IMR-90 (cell line): Measurements from ENCODE around the gene PCDHGA3. TPM values are rescaled to one million over a fixed set of nuclear protein-coding genes. Genes with fewer than 3 reads are reported as not detected.

Source experiments
- ATAC-seq: fragments of 200-7000 bp; cut with Tn5 transposase; 2 replicates; pipeline ENCODE4 v1.9.1; 2020; ENCODE audit warnings: low read depth, mild to moderate bottlenecking, moderate library complexity
- BruUV-seq: library from RNA; stranded (reverse); fragments of 400-500 nt; replicated peaks from 2 replicates; lab custom pipeline; 2021; lab: Mats Ljungman, UMichigan
- CTCF ChIA-PET: fragments of 300-600 bp; formaldehyde crosslinking; extraction: SDS; loops from one replicate; lab custom pipeline; 2021; ENCODE audit warnings: antibody characterized with exemption; lab: Yijun Ruan, JAX
- POLR2A ChIA-PET: fragments of 300-600 bp; sonication (Branson Sonifier 250); formaldehyde crosslinking; loops from one replicate; lab custom pipeline; 2022; ENCODE audit warnings: antibody characterized with exemption; ENCODE audit not compliant: unreplicated experiment; lab: Charles Lee
- DNase-seq: peaks from one replicate; pipeline ENCODE4 v3.0.0; 2013
- H2AFZ ChIP-seq: replicated peaks from 2 replicates; pipeline ENCODE3; 2013; ENCODE audit warnings: low read length, mild to moderate bottlenecking; ENCODE audit not compliant: poor library complexity
- H2AK5ac ChIP-seq: 2 replicates; pipeline ENCODE4 v1.6.1; 2013; ENCODE audit warnings: low read depth, low read length, inconsistent platforms
- H2AK9ac ChIP-seq: replicated peaks from 2 replicates; pipeline ENCODE3; 2013; ENCODE audit warnings: mild to moderate bottlenecking, low read depth, low read length, moderate library complexity; ENCODE audit not compliant: poor library complexity
- H2BK120ac ChIP-seq: 2 replicates; pipeline ENCODE4 v1.6.1; 2013; ENCODE audit warnings: low read depth, low read length, inconsistent platforms
- H2BK15ac ChIP-seq: 3 replicates; pipeline ENCODE4 v1.6.1; 2013; ENCODE audit warnings: low read depth, low read length, inconsistent platforms
- H2BK20ac ChIP-seq: 2 replicates; pipeline ENCODE4 v1.6.1; 2013; ENCODE audit warnings: low read depth, mild to moderate bottlenecking, inconsistent platforms, low read length, moderate library complexity
- H2BK5ac ChIP-seq: 2 replicates; pipeline ENCODE4 v1.6.1; 2013; ENCODE audit warnings: mild to moderate bottlenecking, low read depth, low read length, inconsistent platforms; ENCODE audit not compliant: poor library complexity, severe bottlenecking
- H3K14ac ChIP-seq: replicated peaks from 2 replicates; pipeline ENCODE4 v1.6.1; 2013; ENCODE audit warnings: low read depth, low read length, inconsistent platforms
- H3K18ac ChIP-seq: 2 replicates; pipeline ENCODE4 v1.6.1; 2013; ENCODE audit warnings: low read depth, low read length, control low read depth
- H3K23ac ChIP-seq: 2 replicates; pipeline ENCODE4 v1.6.1; 2013; ENCODE audit warnings: low read depth, low read length, inconsistent platforms
- H3K27ac ChIP-seq: 2 replicates; pipeline ENCODE4 v1.5.1; 2013; ENCODE audit warnings: mild to moderate bottlenecking, control low read depth, low read length; ENCODE audit not compliant: insufficient read depth
- H3K27me3 ChIP-seq: 2 replicates; pipeline ENCODE4 v1.6.1; 2013; ENCODE audit warnings: low read length; ENCODE audit not compliant: control insufficient read depth, insufficient read depth
- H3K36me3 ChIP-seq: 2 replicates; pipeline ENCODE4 v1.6.1; 2013; ENCODE audit warnings: low read length, mixed read lengths; ENCODE audit not compliant: control insufficient read depth, insufficient read depth
- H3K4ac ChIP-seq: 2 replicates; pipeline ENCODE4 v1.6.1; 2013; ENCODE audit warnings: low read depth, low read length, inconsistent platforms
- H3K4me1 ChIP-seq: 2 replicates; pipeline ENCODE4 v1.6.1; 2013; ENCODE audit warnings: low read length, mixed read lengths; ENCODE audit not compliant: control insufficient read depth, insufficient read depth
- H3K4me2 ChIP-seq: 2 replicates; pipeline ENCODE4 v1.6.1; 2013; ENCODE audit warnings: low read depth, mild to moderate bottlenecking, control low read depth, low read length, moderate library complexity
- H3K4me3 ChIP-seq: 2 replicates; pipeline ENCODE4 v1.5.1; 2013; ENCODE audit warnings: low read depth, mild to moderate bottlenecking, control low read depth, low read length, moderate library complexity; ENCODE audit not compliant: insufficient read depth
- H3K56ac ChIP-seq: 2 replicates; pipeline ENCODE4 v1.6.1; 2013; ENCODE audit warnings: low read length, inconsistent platforms; ENCODE audit not compliant: insufficient read depth; ENCODE audit errors: extremely low read depth
- H3K79me1 ChIP-seq, 2 experiments: 2 replicates each; pipeline ENCODE4 v1.6.1; 2013; ENCODE audit warnings: low read length in 2 of 2, inconsistent platforms in 1 of 2, low read depth in 1 of 2
- H3K9ac ChIP-seq: 2 replicates; pipeline ENCODE4 v1.6.1; 2013; ENCODE audit warnings: low read depth, low read length, control low read depth
- H3K9me1 ChIP-seq: 2 replicates; pipeline ENCODE4 v1.6.1; 2013; ENCODE audit warnings: low read length, inconsistent platforms; ENCODE audit not compliant: insufficient read depth
- H3K9me3 ChIP-seq: 2 replicates; pipeline ENCODE4 v1.6.1; 2013; ENCODE audit warnings: low read length; ENCODE audit not compliant: control insufficient read depth, insufficient read depth
- H4K20me1 ChIP-seq: 2 replicates; pipeline ENCODE4 v1.6.1; 2013; ENCODE audit warnings: low read length, inconsistent platforms; ENCODE audit not compliant: insufficient read depth
- H4K5ac ChIP-seq: 2 replicates; pipeline ENCODE4 v1.6.1; 2013; ENCODE audit warnings: mild to moderate bottlenecking, low read depth, low read length, control low read depth
- H4K8ac ChIP-seq, 2 experiments: 2 replicates each; pipeline ENCODE4 v1.6.1; 2013; ENCODE audit warnings: low read depth in 2 of 2, low read length in 2 of 2, control low read depth in 1 of 2, inconsistent platforms in 1 of 2
- H4K91ac ChIP-seq: 2 replicates; pipeline ENCODE4 v1.6.1; 2013; ENCODE audit warnings: low read depth, low read length, inconsistent platforms; ENCODE audit not compliant: insufficient read depth
- CEBPB ChIP-seq: IDR thresholded peaks from 2 replicates; pipeline ENCODE4 v1.6.1; 2012; ENCODE audit warnings: low read depth, low read length, improper control_type of control experiment
- CHD1 ChIP-seq: IDR thresholded peaks from 2 replicates; pipeline ENCODE4 v1.6.1; 2012; ENCODE audit warnings: low read depth, low read length, improper control_type of control experiment
- CTCF ChIP-seq: conservative IDR thresholded peaks from 2 replicates; pipeline ENCODE4 v1.5.1; 2012; ENCODE audit warnings: mild to moderate bottlenecking, low read depth, low read length, improper control_type of control experiment
- ELK1 ChIP-seq: fragments of 150-350 bp; IDR thresholded peaks from 2 replicates; pipeline ENCODE4 v1.6.1; 2016; ENCODE audit warnings: low read depth, mild to moderate bottlenecking, low read length, moderate library complexity, borderline replicate concordance
- FOS ChIP-seq: fragments of 150-350 bp; IDR thresholded peaks from 2 replicates; pipeline ENCODE4 v1.6.1; 2016; ENCODE audit warnings: low read depth, low read length
- MAFK ChIP-seq: IDR thresholded peaks from 2 replicates; pipeline ENCODE4 v1.6.1; 2012; ENCODE audit warnings: low read depth, low read length, improper control_type of control experiment
- MAZ ChIP-seq: IDR thresholded peaks from 2 replicates; pipeline ENCODE4 v1.6.1; 2012; ENCODE audit warnings: low read depth, mild to moderate bottlenecking, low read length, improper control_type of control experiment, moderate library complexity, borderline replicate concordance
- MXI1 ChIP-seq: IDR thresholded peaks from 2 replicates; pipeline ENCODE4 v1.6.1; 2012; ENCODE audit warnings: low read depth, mild to moderate bottlenecking, low read length, moderate library complexity, borderline replicate concordance
- POLR2A ChIP-seq: IDR thresholded peaks from 2 replicates; pipeline ENCODE4 v1.6.1; 2012; ENCODE audit warnings: mild to moderate bottlenecking, low read depth, low read length
- RAD21 ChIP-seq: IDR thresholded peaks from 2 replicates; pipeline ENCODE4 v1.6.1; 2012; ENCODE audit warnings: low read length, improper control_type of control experiment
- RCOR1 ChIP-seq: IDR thresholded peaks from 2 replicates; pipeline ENCODE4 v1.6.1; 2012; ENCODE audit warnings: mild to moderate bottlenecking, low read length, improper control_type of control experiment; ENCODE audit not compliant: insufficient replicate concordance
- RFX5 ChIP-seq: IDR thresholded peaks from 2 replicates; pipeline ENCODE4 v1.8.0; 2012; ENCODE audit warnings: low read depth, mild to moderate bottlenecking, low read length, moderate library complexity
- SMC3 ChIP-seq: fragments of 150-350 bp; IDR thresholded peaks from 2 replicates; pipeline ENCODE4 v1.6.1; 2016; ENCODE audit warnings: low read depth, mild to moderate bottlenecking, antibody characterized with exemption, low read length, moderate library complexity
- WGBS, 2 experiments: methylation state at CpG; one replicate each; pipeline versions ENCODE4 v1.1.5 to v1.1.7; 2013; ENCODE audit warnings: missing lambda C conversion rate in 2 of 2; ENCODE audit not compliant: insufficient read length in 1 of 2; ENCODE audit errors: extremely low coverage in 2 of 2; 5-methylcytosine and 5-hydroxymethylcytosine counted together
- dilution Hi-C: fragments of 300-500 bp; cut with HindIII; formaldehyde crosslinking; loops from one replicate; pipeline ENCODE4 v1.14.3; 2018; ENCODE audit warnings: low sequenced_read_pairs; ENCODE audit not compliant: unreplicated experiment
- in situ Hi-C: fragments of 300-500 bp; cut with MboI; formaldehyde crosslinking; loops from 3 replicates; pipeline ENCODE4 v1.14.3; 2019; ENCODE audit warnings: low sequenced_read_pairs, inconsistent platforms, mixed read lengths
- intact Hi-C: fragments of 100-400 bp; cut with micrococcal nuclease; formaldehyde crosslinking; loops from 2 replicates; pipeline ENCODE4 v1.10.0; 2022
- polyA plus RNA-seq, 3 experiments: library from polyadenylated mRNA; depleted of rRNA; stranded (reverse); fragments of >200 nt; gene quantifications; 2 replicates each; pipeline ENCODE4 v1.2.3, GENCODE V29; 2012; ENCODE audit warnings: low replicate concordance in 1 of 3
- total RNA-seq: library from RNA; depleted of rRNA; stranded (reverse); fragments of >200 nt; gene quantifications from 2 replicates; pipeline ENCODE4 v1.2.3, GENCODE V29; 2012

PCDHGA3 gene
- total and polyA plus RNA-seq, 2 of the 4 experiments (the other 2 are of a cell fraction): 1.4 to 1.6 TPM

GRCh38 chr5:141306630-141307029 is 37.0 kb upstream of the PCDHGA3 start:
- TF ChIP-seq CEBPB (no peak), CTCF (no peak), CHD1 (no peak), FOS (no peak), MAFK (no peak), SMC3 (no peak), MXI1 (no peak), ELK1 (no peak), POLR2A (no peak), RCOR1 (no peak), RFX5 (no peak), MAZ (no peak), RAD21 (no peak)
- Histone ChIP-seq H2AFZ (no peak overlapping the region), H3K79me1 (no peaks in the 10 kb centered on the region), H3K4me1 (no peaks in the 10 kb centered on the region), H3K4me3 (no peak overlapping the region), H3K23ac (no peak overlapping the region), H2BK120ac (no peak overlapping the region), H4K91ac (no peak overlapping the region), H2BK15ac (no peak overlapping the region), H4K5ac (no peak overlapping the region), H3K27me3 (no peaks in the 10 kb centered on the region), H3K9me1 (no peaks in the 10 kb centered on the region), H3K9ac (no peak overlapping the region), H2BK20ac (no peak overlapping the region), H3K4ac (no peak overlapping the region), H4K20me1 (no peaks in the 10 kb centered on the region), H3K18ac (no peak overlapping the region), H3K27ac (no peak overlapping the region), H2BK5ac (no peak overlapping the region), H2AK5ac (no peak overlapping the region), H3K56ac (no peak overlapping the region), H3K14ac (no peak overlapping the region), H4K8ac (no peak overlapping the region), H3K4me2 (no peak overlapping the region), H2AK9ac (no peak overlapping the region), H3K36me3 (no peaks in the 10 kb centered on the region), H3K9me3 (peaks cover 47% of the 10 kb centered on the region)
- no CpG with 5 or more reads among the region's 1 CpG for WGBS, 2 experiments
- in situ Hi-C loops: no loop called here
- dilution Hi-C loops: no loop called here
- intact Hi-C loops: no loop called here
- ATAC-seq (no peak), DNase-seq (no peak)
- BruUV-seq: no TSS peak
- POLR2A ChIA-PET: no interaction called here
- CTCF ChIA-PET: interaction anchor here (0.6 kb wide), 1 partner anchor 24 kb away, joined by 3 read pairs; the partner anchor contains the start of gene PCDHGA1
